ENCODE data around the gene ADAMTS3. TPM values are rescaled to one million over a fixed set of nuclear protein-coding genes. Genes with fewer than 3 reads are reported as not detected.

Gene ADAMTS3
- total RNA-seq, 1 donor from 2014 or later, result 7.4 TPM

GRCh38 chr4:72577211-72577610, 8.2 kb upstream of the ADAMTS3 start:
- no peaks in the 10 kb centered on the region for H3K9me3 Mint-ChIP-seq (ENCODE audit: unreplicated experiment)
- TF ChIP-seq CTCF (IDR thresholded peaks at IDR 0.05; ENCODE audit: unreplicated experiment), result no peak
- H3K36me3 Mint-ChIP-seq (ENCODE audit: low read depth, unreplicated experiment), result no peaks in the 10 kb centered on the region
- H3K4me1 Mint-ChIP-seq (ENCODE audit: unreplicated experiment), result no peaks in the 10 kb centered on the region
- no peak overlapping the region for H3K27ac Mint-ChIP-seq (ENCODE audit: unreplicated experiment)
- no peak for DNase-seq (ENCODE audit: low spot score)
- no peak overlapping the region for H3K4me3 Mint-ChIP-seq (ENCODE audit: unreplicated experiment)
- no peaks in the 10 kb centered on the region for H3K27me3 Mint-ChIP-seq (ENCODE audit: unreplicated experiment)

GRCh38 chr4:72571337-72571736, 2.3 kb upstream of the ADAMTS3 start:
- no peak for DNase-seq (ENCODE audit: low spot score)
- no peaks in the 10 kb centered on the region for H3K9me3 Mint-ChIP-seq (ENCODE audit: unreplicated experiment)
- no peak overlapping the region for H3K27ac Mint-ChIP-seq (ENCODE audit: unreplicated experiment)
- no peaks in the 10 kb centered on the region for H3K36me3 Mint-ChIP-seq (ENCODE audit: low read depth, unreplicated experiment)
- no peak overlapping the region for H3K4me3 Mint-ChIP-seq (ENCODE audit: unreplicated experiment)
- TF ChIP-seq CTCF (IDR thresholded peaks at IDR 0.05; ENCODE audit: unreplicated experiment), result no peak
- H3K27me3 Mint-ChIP-seq (ENCODE audit: unreplicated experiment), result no peaks in the 10 kb centered on the region
- H3K4me1 Mint-ChIP-seq (ENCODE audit: unreplicated experiment), result peaks cover 23% of the 10 kb centered on the region

GRCh38 chr4:72569719-72570235, 756 bp upstream of the ADAMTS3 start:
- peaks cover 23% of the 10 kb centered on the region for H3K4me1 Mint-ChIP-seq (ENCODE audit: unreplicated experiment)
- peak; percentile 17 for DNase-seq (ENCODE audit: low spot score)
- H3K9me3 Mint-ChIP-seq (ENCODE audit: unreplicated experiment), result no peaks in the 10 kb centered on the region
- peak overlapping the region; percentile 87 for H3K4me3 Mint-ChIP-seq (ENCODE audit: unreplicated experiment)
- no peaks in the 10 kb centered on the region for H3K27me3 Mint-ChIP-seq (ENCODE audit: unreplicated experiment)
- no peak for TF ChIP-seq CTCF (IDR thresholded peaks at IDR 0.05; ENCODE audit: unreplicated experiment)
- H3K27ac Mint-ChIP-seq (ENCODE audit: unreplicated experiment), result peak overlapping the region; percentile 76
- H3K36me3 Mint-ChIP-seq (ENCODE audit: low read depth, unreplicated experiment), result no peaks in the 10 kb centered on the region

GRCh38 chr4:72567821-72568675, 973 bp downstream of the ADAMTS3 start:
- Mint-ChIP-seq H3K4me1 (ENCODE audit: unreplicated experiment) (peaks cover 23% of the 10 kb centered on the region), H3K27ac (ENCODE audit: unreplicated experiment) (peak overlapping the region; percentile 87), H3K27me3 (ENCODE audit: unreplicated experiment) (no peaks in the 10 kb centered on the region), H3K9me3 (ENCODE audit: unreplicated experiment) (no peaks in the 10 kb centered on the region), H3K4me3 (ENCODE audit: unreplicated experiment) (peak overlapping the region; percentile 92), H3K36me3 (ENCODE audit: low read depth, unreplicated experiment) (no peaks in the 10 kb centered on the region)
- no peak for TF ChIP-seq CTCF (IDR thresholded peaks at IDR 0.05; ENCODE audit: unreplicated experiment)
- peak; percentile 83 for DNase-seq (ENCODE audit: low spot score)

- Mint-ChIP-seq H3K9me3 (ENCODE audit: unreplicated experiment) (no peaks in the 10 kb centered on the region), H3K36me3 (ENCODE audit: low read depth, unreplicated experiment) (no peaks in the 10 kb centered on the region), H3K4me3 (ENCODE audit: unreplicated experiment) (peak overlapping the region; percentile 92), H3K27me3 (ENCODE audit: unreplicated experiment) (no peaks in the 10 kb centered on the region), H3K27ac (ENCODE audit: unreplicated experiment) (peak overlapping the region; percentile 87), H3K4me1 (ENCODE audit: unreplicated experiment) (peaks cover 22% of the 10 kb centered on the region)
- no peak for TF ChIP-seq CTCF (IDR thresholded peaks at IDR 0.05; ENCODE audit: unreplicated experiment)
- no peak for DNase-seq (ENCODE audit: low spot score)
Measured at GRCh38 chr4:72567036-72567435, 2.0 kb downstream of the ADAMTS3 start.
